ENCODE results near the gene DIP2B.

The DIP2B gene

DNA sequence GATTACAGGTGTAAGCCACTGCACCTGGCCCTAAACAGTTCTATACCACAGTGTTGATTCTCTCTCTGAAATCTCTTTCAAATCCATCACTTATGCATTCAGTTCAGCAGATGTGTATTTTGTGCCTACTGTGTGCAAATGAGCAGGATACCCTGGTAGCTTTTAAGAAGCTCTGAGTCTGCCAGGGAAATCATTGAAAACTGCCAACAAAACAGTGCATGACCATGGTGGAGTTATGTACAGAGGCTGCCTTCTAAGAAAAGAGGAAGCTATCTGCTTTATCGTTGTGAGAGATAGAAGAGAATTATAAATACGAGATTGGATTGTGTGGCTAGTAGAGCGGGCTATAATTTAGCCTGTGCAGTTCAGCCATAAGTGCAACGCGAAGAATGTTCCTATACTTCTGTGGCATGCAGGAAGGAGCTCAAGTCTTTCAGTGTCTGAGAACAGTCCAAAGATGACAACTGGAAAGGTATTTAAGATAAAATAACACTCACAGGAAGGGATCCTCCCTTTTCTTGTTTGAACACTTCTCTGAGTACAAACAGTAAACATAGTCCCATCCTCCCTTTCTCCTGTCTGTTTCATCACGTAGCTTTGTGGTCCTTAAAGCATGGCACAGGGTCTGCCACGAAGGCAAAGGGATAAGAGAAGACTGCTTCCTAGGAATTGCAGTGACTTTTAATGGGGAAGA, 4.3 kb downstream of the DIP2B start:
- TF ChIP-seq, protein P1, sequence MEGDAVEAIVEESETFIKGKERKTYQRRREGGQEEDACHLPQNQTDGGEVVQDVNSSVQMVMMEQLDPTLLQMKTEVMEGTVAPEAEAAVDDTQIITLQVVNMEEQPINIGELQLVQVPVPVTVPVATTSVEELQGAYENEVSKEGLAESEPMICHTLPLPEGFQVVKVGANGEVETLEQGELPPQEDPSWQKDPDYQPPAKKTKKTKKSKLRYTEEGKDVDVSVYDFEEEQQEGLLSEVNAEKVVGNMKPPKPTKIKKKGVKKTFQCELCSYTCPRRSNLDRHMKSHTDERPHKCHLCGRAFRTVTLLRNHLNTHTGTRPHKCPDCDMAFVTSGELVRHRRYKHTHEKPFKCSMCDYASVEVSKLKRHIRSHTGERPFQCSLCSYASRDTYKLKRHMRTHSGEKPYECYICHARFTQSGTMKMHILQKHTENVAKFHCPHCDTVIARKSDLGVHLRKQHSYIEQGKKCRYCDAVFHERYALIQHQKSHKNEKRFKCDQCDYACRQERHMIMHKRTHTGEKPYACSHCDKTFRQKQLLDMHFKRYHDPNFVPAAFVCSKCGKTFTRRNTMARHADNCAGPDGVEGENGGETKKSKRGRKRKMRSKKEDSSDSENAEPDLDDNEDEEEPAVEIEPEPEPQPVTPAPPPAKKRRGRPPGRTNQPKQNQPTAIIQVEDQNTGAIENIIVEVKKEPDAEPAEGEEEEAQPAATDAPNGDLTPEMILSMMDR (IDR thresholded peaks at IDR 0.05; ENCODE audit: low read depth, low read length) = no peak
- DNase-seq (ENCODE audit: extremely low read depth, low read depth) = no peak

DNA sequence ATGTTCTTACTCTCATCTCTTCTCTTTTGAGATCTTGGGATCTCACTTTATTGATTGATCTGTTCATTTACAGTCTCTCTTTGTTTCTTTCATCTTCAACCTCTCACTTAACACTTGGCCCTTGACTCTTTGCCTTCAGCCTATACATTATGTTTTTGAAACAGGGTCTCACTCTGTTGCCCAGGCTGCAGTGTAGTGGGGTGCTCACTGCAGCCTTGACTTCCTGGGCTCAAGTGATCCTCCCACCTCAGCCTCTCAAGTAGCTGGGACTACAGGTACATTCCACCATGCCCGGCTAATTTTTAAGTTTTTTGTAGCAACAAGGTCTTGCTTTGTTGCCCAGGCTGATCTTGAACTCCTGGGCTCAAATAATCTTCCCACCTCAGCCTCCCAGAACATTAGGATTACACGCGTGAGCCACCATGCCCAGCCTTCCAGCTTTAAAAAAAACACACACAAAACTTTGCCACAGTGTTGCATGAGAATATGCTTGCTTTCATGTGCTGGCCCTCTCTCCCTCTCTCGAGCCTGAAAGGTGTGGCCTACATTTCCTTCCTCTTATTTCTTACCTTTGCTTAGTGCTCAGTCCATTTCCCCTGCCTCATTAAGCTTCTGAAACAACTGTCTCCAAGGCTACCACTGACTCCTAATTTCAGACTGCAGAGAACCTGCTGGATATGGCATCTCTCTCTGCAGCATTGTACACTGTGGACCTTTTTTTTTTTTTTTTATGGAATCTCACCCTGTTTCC, 9.9 kb downstream of the DIP2B start:
- TF ChIP-seq, protein P1 (IDR thresholded peaks at IDR 0.05; ENCODE audit: low read depth, low read length) = no peak
- no peak for DNase-seq (ENCODE audit: extremely low read depth, low read depth)

DNA sequence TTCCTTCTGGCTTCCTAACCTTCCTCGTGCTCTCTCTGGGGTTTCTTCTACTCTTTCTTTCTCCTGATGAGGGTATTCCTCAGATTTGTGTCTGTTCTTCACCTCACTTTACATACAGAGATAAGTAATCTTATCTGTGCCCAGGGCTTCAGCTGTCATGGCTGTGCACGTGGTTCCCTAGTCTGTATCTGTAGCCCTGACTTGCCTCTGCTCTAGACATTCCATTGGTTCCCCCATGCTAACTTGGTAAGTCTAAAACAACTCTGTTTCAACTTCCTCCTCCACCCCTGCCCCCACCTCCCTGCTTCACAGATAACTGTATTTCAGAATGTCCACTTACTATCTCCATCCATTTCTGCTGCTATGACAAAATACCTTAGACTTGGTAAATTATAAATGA, 10.8 kb downstream of the DIP2B start:
- no peak for DNase-seq (ENCODE audit: extremely low read depth, low read depth)
- TF ChIP-seq, protein P1 (IDR thresholded peaks at IDR 0.05; ENCODE audit: low read depth, low read length) = no peak

DNA sequence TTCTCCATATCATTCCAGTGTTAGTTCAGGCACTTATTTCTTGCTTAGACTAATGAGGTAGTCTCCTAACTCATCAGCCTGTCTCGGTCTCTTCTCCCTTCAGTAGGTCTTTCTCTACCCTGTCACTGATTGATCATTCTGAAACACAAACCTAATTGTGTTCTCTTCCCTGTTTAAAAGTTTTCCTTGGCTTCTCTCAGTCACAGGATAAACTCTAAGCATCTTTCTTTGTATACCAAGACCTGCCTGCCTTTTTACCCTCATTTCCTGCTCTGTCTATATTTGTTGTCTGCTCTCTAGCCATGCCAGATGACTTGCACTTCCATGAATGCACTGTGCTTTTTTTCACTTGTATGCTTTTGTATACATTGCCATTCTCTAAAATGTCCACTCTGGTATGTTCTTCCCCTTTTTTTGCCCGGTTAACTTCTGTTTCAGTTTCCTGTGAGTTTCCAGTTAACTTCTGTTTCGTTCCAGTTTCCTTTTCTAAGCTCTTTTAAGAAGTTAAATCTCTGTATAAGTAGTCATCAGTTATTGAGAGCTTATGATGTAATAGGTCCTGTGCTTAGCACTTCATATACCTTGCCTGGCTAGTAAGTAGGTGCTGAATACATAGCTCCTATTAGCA, 12.8 kb downstream of the DIP2B start:
- TF ChIP-seq, protein P1 (IDR thresholded peaks at IDR 0.05; ENCODE audit: low read depth, low read length) = no peak
- no peak for DNase-seq (ENCODE audit: extremely low read depth, low read depth)

DNA sequence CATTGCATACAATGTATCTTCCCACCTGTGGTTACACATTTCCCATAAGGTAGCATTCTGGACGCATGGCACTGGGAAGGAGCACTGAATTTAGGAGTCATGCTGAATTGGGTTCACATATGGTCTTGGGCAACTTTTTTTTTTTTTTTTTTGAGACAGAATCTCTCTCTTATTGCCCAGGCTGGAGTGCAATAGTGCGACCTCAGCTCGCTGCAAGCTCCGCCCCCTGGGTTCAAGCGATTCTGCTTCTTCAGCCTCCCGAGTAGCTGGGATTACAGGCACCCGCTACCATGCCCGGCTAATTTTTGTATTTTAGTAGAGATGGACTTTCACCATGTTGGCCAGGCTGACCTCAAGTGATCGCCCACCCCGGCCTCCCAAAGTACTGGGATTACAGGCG, 13.3 kb downstream of the DIP2B start:
- no peak for DNase-seq (ENCODE audit: extremely low read depth, low read depth)
- TF ChIP-seq, protein P1 (IDR thresholded peaks at IDR 0.05; ENCODE audit: low read depth, low read length) = no peak

DNA sequence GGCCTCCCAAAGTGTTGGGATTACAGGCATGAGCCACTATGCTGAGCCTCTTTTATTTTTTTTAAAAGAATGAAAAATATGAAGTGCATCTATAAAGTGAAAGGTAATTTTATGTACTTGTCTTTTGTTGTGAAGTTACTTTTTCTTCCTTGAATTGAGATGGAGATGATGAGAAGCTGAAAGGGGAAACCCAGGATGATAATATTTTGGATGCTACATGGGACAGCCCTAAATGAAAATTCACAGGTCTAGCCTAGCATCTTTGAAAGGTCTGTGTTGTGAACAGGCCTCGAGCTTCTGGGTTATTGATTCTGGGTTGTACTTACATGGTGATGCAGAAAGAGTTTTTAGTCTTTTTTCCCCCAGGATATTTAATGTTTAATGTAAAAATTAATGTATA, 14.6 kb downstream of the DIP2B start:
- TF ChIP-seq, protein P1 (IDR thresholded peaks at IDR 0.05; ENCODE audit: low read depth, low read length) = no peak

More for the DNA sequence above, 14.6 kb downstream of the DIP2B start:
- no peak for DNase-seq (ENCODE audit: extremely low read depth, low read depth)

Data from AG09319 (cell line).